ENCODE results near the gene PSMF1.

GRCh38 chr20:1165941-1166340 lies 47.5 kb downstream of the PSMF1 start:
- no peak for TF ChIP-seq MYC (IDR thresholded peaks at IDR 0.05; ENCODE audit: low read depth, low read length)
- TF ChIP-seq CTCF (IDR thresholded peaks at IDR 0.05; ENCODE audit: low read depth, low read length): no peak
- TF ChIP-seq POLR2A (IDR thresholded peaks at IDR 0.05; ENCODE audit: extremely low read depth, insufficient read length): no peak
- TF ChIP-seq MAX (IDR thresholded peaks at IDR 0.05; ENCODE audit: low read depth, low read length): no peak
